ENCODE measurements around the gene ANKRD44. TPM values are rescaled to one million over a fixed set of nuclear protein-coding genes. Genes with fewer than 3 reads are reported as not detected.
"Not testable (repeated sequence)": the region's sequence is repeated elsewhere in the genome, so short reads cannot be mapped to it uniquely, and the experiment has no call there.

ANKRD44 gene
- total RNA-seq, 1 experiment from 2014 or later, result not detected

- no peak for DNase-seq (ENCODE audit: low spot score)
- in situ Hi-C loops (cut with HindIII; ENCODE audit: low sequenced_read_pairs), result no loop called here
Measured at GRCh38 chr2:197042739-197043196, 267.8 kb downstream of the ANKRD44 start.

DNA sequence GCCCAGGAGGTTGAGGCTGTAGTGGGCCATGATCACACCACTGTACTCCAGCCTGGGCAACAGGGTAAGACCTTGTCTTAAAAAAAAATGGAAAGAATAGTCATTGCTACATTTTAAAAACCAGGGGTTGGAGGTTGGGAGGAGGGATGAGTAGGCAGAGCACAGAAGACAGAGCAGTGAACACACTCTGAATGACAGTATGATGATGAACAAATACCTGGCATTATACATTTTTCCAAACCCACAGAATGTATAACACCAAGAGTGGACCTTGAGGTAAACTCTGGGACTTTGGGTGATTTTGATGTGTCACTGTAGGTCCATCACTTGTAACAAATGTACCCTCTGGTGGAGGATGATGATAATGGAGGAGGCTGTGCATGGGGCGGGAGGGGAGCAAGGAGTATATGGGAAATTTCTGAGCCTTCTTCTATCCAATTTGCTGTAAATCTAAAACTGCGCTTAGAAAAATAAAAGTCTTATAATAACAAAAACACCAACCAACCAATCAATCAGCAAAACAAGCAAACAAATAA lies 272.6 kb downstream of the ANKRD44 start:
- in situ Hi-C loops (cut with HindIII; ENCODE audit: low sequenced_read_pairs), result no loop called here

DNA sequence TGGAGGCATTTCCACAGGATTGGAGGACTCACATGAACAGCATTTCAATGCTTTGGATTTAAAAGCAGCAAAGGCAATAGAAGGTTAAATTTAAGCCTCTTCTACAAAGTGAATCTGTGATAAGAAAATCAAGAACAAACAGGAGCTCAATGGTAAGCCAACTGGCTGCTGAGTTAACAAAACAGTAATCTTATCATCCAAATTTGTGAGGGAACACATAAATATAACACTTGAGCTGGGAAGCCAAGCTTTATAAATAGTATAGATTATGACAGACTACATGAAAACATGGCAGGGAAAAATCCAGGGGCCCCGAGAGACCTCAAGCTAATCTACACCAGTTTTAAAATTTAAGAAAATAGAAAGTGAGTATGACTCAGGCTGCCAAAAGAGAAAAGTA lies 275.6 kb downstream of the ANKRD44 start:
- no peak for DNase-seq (ENCODE audit: low spot score)

More for the DNA sequence above, 272.6 kb downstream of the ANKRD44 start:
- DNase-seq (ENCODE audit: low spot score), result no peak

GRCh38 chr2:197034292-197034691 lies 276.3 kb downstream of the ANKRD44 start:
- in situ Hi-C loops (cut with HindIII; ENCODE audit: low sequenced_read_pairs), result no loop called here
- no peak for DNase-seq (ENCODE audit: low spot score)

More for the DNA sequence above, 275.6 kb downstream of the ANKRD44 start:
- in situ Hi-C loops (cut with HindIII; ENCODE audit: low sequenced_read_pairs), result no loop called here

- no peak for DNase-seq (ENCODE audit: low spot score)
- in situ Hi-C loops (cut with HindIII; ENCODE audit: low sequenced_read_pairs), result no loop called here
Measured at GRCh38 chr2:197033222-197033621, 277.4 kb downstream of the ANKRD44 start.

- in situ Hi-C loops (cut with HindIII; ENCODE audit: low sequenced_read_pairs), result no loop called here
- DNase-seq (ENCODE audit: low spot score), result no peak
Measured at GRCh38 chr2:197031803-197032202, 278.8 kb downstream of the ANKRD44 start.

- no peak for DNase-seq (ENCODE audit: low spot score)
- in situ Hi-C loops (cut with HindIII; ENCODE audit: low sequenced_read_pairs), result no loop called here
Measured at GRCh38 chr2:197030090-197030489, 280.5 kb downstream of the ANKRD44 start.

GRCh38 chr2:197028633-197029032 lies 281.9 kb downstream of the ANKRD44 start:
- no peak for DNase-seq (ENCODE audit: low spot score)
- in situ Hi-C loops (cut with HindIII; ENCODE audit: low sequenced_read_pairs), result no loop called here

DNA sequence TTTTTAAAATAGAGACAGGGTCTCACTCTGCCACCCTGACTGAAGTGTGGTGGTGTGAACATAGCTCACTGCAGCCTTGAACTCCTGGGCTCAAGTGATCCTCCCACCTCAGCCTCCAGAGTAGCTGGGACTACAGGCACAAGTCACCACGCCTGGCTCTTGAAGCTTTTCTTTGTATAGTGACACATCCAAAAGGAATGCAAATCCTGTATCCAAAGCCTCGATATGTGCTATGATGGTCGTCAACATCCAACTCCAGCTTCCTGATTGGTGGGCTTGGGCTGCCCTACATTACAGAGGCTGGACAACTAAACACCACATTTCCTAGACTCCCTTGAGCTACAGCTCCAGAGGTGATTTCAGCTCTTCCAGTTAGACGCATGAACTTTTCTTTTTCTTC lies 282.4 kb downstream of the ANKRD44 start:
- in situ Hi-C loops (cut with HindIII; ENCODE audit: low sequenced_read_pairs), result no loop called here

DNA sequence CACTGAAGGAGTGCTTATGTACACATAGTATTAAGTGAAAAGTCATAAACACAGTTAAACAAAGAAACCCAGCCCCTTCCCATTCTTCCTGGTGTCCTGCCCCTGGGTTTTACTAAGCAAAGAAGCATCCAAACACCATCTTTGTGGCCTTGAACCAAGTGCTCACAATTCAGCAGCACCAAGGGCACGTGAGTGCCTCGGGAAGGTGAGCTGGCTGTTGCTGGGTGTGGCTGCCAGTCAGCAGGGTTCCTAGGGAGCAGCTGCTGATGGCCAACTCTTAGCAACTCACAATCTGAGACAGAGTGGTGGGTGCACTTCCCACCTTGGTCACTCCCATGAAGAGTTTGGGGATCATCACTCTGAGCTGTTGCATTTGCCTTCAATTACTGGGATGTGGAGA lies 286.4 kb downstream of the ANKRD44 start:
- DNase-seq (ENCODE audit: low spot score), result no peak
- in situ Hi-C loops (cut with HindIII; ENCODE audit: low sequenced_read_pairs), result no loop called here

More for the DNA sequence above, 282.4 kb downstream of the ANKRD44 start:
- DNase-seq (ENCODE audit: low spot score), result no peak

DNA sequence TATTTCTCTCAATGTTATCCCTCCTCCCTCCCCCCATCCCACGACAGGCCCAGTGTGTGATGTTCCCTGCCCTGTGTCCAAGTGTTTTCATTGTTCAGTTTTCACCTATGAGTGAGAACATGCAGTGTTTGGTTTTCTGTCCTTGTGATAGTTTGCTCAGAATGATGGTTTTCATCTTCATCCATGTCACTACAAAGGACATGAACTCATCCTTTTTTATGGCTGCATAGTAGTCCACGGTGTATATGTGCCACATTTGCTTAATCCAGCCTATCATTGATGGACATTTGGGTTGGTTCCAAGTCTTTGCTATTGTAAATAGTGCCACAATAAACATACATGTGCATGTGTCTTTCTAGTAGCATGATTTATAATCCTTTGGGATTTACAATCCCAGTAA lies 289.7 kb downstream of the ANKRD44 start:
- DNase-seq (ENCODE audit: low spot score); in situ Hi-C loops (cut with HindIII; ENCODE audit: low sequenced_read_pairs): not testable (repeated sequence)

- DNase-seq (ENCODE audit: low spot score), result no peak
- in situ Hi-C loops (cut with HindIII; ENCODE audit: low sequenced_read_pairs), result no loop called here
Measured at GRCh38 chr2:197013098-197013497, 297.5 kb downstream of the ANKRD44 start.

DNA sequence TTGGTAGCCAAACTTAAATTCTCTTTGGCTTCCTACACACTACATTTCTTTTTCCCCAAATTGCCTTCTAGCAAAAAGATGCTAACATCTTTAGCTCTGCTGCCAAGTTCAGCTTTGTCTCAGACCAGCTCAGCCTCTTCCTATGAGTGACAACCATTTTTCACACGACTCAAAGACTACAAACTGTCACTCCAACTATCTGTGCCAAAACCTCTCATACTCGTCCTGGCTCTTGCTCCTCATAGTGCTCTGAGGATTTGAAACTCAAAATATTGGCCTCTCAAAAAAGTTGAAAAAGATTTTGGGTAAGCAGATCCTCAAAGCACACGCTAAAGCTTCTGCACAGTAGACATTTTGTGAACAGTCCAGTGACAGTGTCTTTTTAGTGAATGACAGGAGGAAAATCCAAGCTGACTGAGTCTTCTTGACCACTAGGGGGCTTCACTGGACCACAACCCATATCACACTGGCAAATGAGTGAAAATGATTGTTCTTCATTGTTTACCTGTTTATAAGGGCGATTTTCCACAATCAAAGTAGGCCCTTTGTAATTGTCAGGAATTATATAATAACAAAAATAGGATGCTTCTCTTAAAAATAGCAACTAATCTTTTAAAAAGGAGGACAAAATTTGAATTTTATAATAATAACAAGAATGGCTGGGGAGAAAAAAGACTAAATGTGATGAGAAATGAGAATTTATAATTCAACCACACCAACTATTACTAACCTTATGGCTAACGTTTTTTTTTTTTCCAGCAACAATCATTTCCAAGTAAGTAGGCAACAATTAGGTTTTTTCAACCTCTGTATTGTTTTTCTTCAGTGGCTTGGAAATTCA lies 298.6 kb downstream of the ANKRD44 start:
- in situ Hi-C loops (cut with HindIII; ENCODE audit: low sequenced_read_pairs), result no loop called here
- DNase-seq (ENCODE audit: low spot score), result peak; percentile 72

- no peak for DNase-seq (ENCODE audit: low spot score)
- in situ Hi-C loops (cut with HindIII; ENCODE audit: low sequenced_read_pairs), result no loop called here
Measured at GRCh38 chr2:197011021-197011417, 299.6 kb downstream of the ANKRD44 start.

GRCh38 chr2:197010200-197011020 lies 300.2 kb downstream of the ANKRD44 start:
- in situ Hi-C loops (cut with HindIII; ENCODE audit: low sequenced_read_pairs), result no loop called here
- DNase-seq (ENCODE audit: low spot score), result no peak

- in situ Hi-C loops (cut with HindIII; ENCODE audit: low sequenced_read_pairs), result not testable (repeated sequence)
Measured at GRCh38 chr2:197008741-197009341, 301.7 kb downstream of the ANKRD44 start.

DNA sequence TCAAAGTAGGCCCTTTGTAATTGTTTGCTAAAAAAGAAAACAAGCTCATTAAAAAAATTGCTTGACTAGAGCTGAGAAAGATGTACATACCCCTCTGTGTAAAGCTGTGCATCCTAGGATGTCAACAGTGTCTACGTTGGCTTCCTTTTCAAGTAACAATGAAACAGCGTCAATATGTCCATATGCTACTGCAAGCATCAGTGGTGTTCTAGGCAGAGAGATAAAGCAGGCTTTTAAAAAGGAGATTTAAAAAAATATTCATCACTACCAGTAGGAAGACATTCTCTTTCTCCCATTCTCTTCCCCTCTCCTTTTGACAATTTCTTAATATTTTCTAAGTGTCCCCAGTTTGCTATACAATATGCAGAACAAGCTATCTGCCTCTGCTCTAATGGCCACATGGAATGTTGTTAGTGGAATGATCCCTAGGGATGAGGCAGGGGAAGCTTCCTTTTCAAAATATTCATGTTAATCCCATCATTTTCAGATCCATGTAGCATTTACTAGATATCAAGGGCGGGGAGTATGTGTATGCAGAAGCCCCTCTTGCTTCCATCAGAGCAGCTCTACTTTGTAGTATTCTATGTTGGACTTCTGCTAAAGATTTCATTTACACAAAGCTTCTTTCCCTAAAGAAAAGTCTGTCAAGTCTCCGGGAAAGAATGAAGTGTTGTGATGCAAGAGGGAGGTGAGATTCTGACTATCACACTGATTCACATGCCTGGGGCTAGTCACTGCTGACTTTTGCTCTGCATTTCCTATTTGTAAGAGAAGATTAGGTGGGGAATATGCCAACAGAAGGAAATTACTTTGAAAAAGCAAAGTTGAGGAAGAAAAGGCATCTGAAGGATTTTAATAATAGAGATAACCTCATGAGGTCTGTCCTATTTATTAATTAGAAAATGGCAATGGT lies 302.6 kb downstream of the ANKRD44 start:
- peak; percentile 19 for DNase-seq (ENCODE audit: low spot score)
- in situ Hi-C loops (cut with HindIII; ENCODE audit: low sequenced_read_pairs), result no loop called here

More at GRCh38 chr2:197008741-197009341, 301.7 kb downstream of the ANKRD44 start:
- peak; percentile 61 for DNase-seq (ENCODE audit: low spot score)

DNA sequence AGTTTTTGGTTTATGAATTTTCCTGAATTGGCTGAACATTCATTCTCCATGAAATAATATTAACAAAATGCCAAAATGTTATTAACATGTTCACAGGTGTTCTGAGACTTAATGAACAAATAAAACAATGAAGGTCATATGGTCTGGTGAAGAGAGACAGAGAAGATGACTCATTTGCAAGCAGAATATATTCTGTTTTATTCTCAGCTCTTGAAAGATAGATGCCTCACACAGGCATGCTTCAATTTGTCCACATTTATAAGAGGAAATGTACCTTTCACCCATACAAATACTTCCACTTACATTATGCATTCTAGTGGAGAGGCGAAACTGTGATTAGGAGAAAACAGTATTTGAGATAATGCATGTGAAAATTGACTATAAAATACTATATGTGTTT lies 308.7 kb downstream of the ANKRD44 start:
- in situ Hi-C loops (cut with HindIII; ENCODE audit: low sequenced_read_pairs), result no loop called here
- no peak for DNase-seq (ENCODE audit: low spot score)
